GM18907 (cell line): ENCODE results near the gene SEC22A.

Experiments
- ATAC-seq: cut with Tn5 transposase; IDR thresholded peaks from one replicate; pipeline ENCODE4 v1.9.1; 2021; ENCODE audit warnings: mild to moderate bottlenecking, moderate library complexity; ENCODE audit not compliant: unreplicated experiment

The SEC22A gene, protein sequence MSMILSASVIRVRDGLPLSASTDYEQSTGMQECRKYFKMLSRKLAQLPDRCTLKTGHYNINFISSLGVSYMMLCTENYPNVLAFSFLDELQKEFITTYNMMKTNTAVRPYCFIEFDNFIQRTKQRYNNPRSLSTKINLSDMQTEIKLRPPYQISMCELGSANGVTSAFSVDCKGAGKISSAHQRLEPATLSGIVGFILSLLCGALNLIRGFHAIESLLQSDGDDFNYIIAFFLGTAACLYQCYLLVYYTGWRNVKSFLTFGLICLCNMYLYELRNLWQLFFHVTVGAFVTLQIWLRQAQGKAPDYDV

DNA sequence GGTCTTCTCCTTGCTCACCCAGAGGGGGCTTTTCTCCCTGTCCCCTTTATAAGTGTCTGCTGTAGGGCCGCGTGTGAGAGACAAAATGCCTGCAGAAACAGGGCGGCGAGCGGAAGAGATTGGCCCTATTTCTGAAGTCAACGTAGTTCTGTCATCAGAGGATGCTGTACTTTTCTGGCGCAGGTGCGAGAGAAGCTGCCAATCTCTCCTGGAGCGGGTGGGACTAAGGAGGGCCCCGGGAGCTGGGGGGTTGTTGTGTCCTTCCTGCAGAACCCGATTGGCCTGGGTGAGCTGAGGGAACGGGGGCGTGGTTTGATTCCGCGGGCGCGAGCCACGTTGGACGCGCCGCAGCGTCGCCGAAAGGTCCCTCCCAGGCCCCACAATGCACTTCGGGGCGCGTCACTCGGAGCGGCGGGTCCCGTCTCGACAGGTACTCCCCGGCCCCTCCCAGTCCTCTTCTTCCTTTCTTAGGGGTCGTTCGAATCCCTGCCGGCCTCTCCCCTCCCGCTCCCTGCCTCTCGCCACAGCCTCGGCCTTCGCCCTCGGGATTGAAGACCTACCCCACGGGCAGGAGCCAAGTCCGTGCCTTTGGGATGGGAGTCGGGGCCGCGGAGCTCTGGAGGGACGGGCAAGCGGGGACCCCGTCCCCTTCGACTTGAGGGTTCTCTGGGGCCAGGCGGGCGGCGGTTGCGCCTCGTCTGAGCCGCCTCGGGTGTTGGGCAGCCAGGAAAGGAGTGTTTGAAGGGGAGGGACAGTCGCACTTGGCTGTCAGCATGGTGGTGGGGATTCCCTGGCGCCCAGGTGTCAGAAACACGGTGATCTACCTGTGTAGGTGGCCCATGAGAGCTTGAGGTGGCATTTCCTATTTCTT lies at the start of gene SEC22A:
TSS of gene SEC22A (plus strand) at position 387 of the 871 bp plus-strand sequence. CDS start 7,275 bp downstream, outside the sequence.
- ATAC-seq, result peak; percentile 98

GRCh38 chr3:123152687-123153086 lies 49.1 kb upstream of the SEC22A start:
- no peak for ATAC-seq

DNA sequence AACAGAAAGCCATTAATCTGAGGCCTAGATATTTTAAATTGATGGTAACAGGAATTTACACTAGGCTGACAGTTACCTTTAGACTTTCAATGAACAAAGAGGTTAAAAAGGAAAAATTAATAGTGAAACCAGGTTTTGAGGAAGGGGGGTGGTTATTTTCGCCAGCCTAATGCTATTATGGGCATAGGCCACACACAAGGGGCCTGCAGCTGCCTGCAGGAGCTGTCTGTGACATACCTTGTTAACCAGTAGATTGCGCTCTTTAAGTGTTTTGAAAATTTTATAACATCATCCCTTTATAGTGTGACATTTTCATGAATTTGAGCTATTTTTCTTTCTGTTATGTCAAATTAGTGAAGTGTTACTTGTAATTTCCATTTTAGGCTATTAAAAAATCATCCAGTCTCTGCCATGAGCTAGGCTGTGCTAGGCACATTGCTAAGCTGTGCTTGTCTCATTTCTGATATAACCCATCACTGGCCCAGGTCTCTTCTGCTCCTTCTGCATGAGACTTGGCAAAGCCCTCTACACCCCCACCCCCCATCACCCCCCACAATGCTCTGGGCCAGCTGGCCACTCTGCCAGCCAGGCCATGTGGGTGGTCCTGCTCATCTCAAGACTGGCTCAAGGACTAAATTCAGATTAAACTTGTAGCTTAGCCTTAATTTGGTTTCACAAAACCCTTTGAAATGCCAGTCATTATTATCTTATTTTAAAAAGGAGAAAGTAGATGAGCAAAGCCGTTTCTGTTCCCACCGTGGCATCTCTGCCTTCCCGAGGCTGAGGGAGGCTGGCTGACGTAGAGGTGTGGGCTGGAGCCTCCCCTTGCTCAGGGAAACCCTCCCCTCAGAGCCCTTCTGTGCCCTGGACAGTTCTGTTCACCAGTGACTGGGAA lies 48.4 kb upstream of the SEC22A start:
- ATAC-seq, result no peak

DNA sequence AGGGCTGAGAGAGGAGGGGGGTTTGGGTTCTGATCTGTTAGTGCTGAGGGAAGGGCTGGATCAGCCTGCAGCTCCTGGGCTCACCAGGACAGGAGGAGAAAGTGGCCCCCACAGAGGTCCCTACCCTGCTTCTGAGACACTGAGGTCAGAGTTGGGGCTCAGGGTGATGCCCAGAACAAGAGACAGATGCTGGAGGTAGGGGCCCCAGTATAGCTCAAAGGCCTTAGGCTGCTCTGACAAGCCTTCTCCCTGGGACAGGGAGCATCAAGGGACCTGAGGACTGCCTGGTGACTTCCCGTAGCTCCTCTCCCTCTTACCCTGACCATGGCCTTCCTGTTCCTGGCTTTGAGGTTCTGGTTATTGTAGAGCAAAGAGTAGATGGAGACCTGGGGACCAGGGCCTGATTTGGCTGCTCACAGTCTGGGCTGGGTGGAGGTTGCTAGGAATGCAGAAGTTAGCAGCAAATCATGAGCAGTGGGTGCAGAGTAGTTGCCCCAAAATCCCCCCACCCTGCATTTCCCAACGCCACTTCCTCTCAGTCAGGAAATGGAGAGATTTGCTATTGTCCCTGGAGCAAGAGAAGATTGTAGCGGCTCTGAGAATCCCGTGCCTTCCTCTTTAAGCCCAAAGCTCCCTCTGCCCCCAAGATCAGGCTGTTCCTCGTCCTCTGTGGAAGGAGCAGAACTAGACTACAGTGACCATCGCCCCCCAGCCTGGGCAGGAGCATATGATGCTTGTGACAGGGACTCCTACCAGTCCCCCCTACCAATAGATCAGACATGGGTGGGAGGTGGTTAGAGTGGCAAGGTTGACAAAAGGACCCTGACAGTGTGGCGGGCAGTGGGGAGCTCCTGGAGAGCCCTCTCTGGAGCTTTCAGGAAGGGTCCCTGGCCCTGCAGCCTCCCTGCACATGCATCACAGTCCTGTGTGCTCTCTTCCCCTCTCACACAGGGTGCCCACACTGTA lies 47.4 kb upstream of the SEC22A start:
- ATAC-seq, result no peak

- no peak for ATAC-seq
These were observed 46.2 kb upstream of the SEC22A start for GRCh38 chr3:123155471-123156011.

- no peak for ATAC-seq
These were observed 45.3 kb upstream of the SEC22A start for GRCh38 chr3:123156276-123156995.

DNA sequence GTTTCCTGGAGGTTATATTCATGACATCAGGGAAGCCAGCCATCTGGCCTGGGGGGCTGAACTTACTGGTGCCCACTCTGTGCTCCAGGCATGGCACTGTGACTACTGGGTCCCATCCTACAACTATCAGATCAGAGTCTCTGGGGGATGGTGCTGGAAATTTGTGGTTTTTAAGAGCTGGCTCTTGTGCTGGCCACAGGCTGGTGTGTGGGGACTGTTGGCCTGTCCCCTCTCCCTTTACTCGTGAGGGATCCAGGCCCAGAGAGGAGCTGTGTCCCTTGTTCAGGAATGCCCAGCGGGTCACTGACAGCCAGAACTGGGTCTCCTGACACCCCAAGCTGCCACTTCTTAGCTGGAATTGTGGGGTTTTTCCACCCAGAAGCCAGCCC lies 44.5 kb upstream of the SEC22A start:
- no peak for ATAC-seq

DNA sequence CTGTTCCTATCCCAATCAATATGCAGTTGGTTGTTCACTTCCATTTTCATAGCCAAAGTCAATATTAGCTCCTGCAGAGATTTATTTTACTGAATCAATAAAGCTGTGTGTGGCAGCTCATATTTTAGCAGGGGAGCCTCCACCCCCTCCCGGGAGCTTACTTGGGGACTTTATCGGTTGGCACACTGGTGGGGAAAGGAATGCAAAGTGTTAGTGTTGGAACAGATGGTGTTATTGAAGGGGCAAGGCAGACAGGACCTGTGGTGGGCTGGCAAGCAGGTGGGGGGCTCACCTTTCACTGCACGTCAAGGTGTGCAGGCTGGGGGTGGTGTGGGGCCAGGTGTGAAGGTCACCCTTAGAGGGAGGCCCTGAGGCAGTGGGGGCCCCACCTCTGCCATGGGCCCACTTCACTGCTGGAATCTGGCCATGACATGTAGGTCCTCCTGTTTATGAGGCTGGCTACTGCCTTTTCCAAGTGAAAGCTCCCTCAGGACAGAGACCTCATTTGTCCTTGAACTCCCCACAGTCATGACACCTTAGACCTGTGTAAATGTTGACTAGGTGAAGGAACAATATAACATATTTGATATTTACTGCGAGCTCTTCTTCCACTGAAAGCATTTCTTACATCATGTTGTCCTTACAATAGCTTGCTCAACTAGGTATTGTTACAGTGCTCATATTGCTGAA lies 44.0 kb upstream of the SEC22A start:
- ATAC-seq, result no peak

GRCh38 chr3:123158330-123158729 lies 43.4 kb upstream of the SEC22A start:
- ATAC-seq, result no peak

- no peak for ATAC-seq
These were observed 42.8 kb upstream of the SEC22A start for GRCh38 chr3:123158899-123159390.

DNA sequence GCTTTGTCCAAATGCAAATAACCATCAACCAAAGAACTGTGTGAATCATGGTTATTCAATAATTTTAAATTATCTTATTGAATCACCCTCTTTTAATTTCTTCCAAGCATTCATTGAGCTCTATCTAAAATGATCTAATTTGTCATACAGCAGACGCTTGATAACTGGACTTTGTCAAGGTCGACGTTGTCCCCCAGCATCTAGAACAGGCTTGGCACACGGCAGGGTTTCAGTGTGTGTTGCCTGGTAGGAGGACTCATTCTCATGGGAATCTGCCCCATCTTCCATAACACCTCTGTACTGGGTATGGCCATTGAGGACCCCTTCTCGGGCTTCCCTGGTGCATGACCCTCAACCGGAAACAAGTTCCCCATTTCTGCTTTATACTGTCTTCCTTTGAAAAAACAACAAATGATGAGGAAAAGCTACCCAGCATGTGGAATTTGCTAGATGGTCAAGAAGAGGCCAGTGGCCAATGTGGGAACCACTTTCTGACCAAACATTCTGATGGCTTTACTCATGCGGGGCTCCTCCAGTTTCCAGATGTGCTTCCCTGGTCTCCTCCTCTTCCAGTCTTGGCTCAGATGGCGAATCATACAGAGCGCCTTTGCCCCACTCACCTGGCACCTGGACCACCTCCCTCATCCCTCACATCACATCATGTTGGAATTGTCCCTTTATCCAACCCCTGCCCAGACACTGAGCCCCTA lies 41.7 kb upstream of the SEC22A start:
- ATAC-seq, result no peak

GRCh38 chr3:123161167-123161566 lies 40.6 kb upstream of the SEC22A start:
- ATAC-seq, result no peak

GRCh38 chr3:123163141-123163540 lies 38.6 kb upstream of the SEC22A start:
- no peak for ATAC-seq

DNA sequence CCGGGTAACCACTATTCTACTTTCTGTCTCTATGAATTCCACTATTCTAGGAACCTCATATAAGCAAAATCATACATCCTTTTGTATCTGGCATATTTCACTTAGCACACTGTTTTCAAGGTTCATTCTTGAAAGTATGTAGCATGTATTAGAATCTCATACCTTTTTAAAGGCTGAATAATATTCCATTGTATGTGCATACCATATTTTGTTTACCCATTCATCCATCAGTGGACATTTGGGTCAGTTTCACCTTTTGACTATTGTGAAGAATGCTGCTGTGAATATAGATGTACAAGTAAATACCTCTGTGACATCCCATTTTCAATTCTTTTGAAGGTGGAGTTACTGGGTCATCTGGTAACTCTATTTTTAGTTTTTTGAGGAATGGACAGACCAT lies 36.6 kb upstream of the SEC22A start:
- ATAC-seq, result no peak

DNA sequence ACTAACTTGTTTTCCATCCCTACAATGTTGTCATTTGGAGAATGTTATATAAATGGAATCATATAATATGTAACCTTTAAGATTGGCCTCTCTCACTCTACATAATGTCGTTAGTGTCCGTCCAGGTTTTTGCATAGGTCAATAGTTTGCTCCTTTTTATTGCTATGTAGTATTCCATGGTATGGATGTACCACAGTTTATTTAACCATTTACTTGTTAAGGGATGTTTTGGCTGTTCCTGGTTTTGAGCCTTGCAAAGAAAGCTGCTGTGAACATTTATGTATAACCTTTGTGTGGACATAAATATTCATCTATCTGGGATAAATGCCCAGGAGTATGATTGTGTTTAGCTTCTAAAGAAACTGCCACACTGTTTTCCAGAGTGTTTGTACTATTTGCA lies 34.1 kb upstream of the SEC22A start:
- no peak for ATAC-seq

DNA sequence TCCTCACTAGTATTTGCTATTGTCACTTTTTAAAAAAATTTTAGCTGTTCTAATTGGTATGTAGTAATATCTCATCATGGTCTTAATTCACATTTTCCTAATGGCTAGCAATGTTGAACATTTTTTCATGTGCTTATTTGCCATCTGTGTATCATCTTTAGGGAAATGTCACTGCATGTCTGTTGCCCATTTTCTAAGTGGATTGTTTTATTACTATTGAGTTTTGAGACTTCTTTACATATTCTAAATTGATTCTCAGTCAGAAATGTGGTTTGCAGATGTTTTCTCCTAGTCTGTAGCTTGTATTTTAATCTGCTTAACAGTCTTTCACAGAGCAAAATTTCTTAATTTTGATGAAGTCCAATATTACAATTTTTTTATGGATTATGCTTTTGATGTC lies 33.6 kb upstream of the SEC22A start:
- ATAC-seq, result no peak

DNA sequence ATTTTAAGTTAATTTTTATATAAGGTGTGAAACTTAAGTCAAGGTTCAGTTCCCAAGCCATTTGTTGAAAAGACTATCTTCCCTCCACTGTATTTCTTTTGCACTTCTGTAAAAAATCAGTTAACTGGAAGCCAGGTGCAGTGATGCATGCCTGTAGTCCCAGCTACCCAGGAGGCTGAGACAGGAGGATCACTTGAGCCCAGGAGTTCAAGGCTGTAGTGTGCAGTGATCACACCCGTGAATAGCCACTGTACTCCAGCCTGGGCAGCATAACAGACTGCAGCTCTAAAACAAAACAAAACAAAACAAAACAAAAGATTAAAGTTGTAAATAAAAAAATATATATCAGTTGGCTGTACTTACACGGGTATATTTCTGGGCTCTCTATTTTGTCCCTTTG lies 33.1 kb upstream of the SEC22A start:
- ATAC-seq, result no peak

DNA sequence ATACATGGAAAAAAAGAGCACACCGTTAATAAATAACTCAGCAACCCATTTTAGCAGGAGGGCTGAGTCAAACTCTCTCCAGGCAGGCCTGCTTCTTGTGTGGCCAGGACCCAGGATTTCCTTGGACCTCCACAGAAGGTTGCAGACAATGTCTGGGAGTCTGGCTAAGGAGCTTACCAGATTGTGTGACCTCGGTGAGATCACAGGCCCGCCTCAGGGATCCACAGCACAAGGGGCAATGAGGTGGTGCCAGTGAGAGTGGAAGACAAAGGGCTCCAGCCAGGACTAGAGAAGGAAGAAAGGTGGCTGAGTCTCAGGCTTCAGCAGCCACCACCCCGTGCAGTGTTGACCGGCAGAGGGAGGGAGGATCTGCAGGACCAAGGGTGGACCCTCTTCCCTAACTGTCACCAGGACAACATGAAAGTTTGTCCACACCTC lies 32.2 kb upstream of the SEC22A start:
- ATAC-seq, result no peak
